ENCODE measurements around the gene CYSLTR2. TPM values are rescaled to one million over a fixed set of nuclear protein-coding genes. Genes with fewer than 3 reads are reported as not detected.

Gene CYSLTR2
- total RNA-seq, 2 experiments from 2014 or later: 2.4 to 2.7 TPM

- intact Hi-C loops (cut with DNase I, micrococcal nuclease): no loop called here
- Mint-ChIP-seq H3K27ac (no peak overlapping the region), H3K9me3 (no peaks in the 10 kb centered on the region), H3K27me3 (no peaks in the 10 kb centered on the region), H3K36me3 (ENCODE audit: low read depth) (no peaks in the 10 kb centered on the region), H3K4me1 (ENCODE audit: low read depth) (no peaks in the 10 kb centered on the region), H3K4me3 (no peak overlapping the region)
- Histone ChIP-seq H3K9me3 (ENCODE audit: control insufficient read depth in 1 of 2, insufficient read depth in 1 of 2, low read length in 2 of 2) (no peaks in the 10 kb centered on the region), H3K27ac (ENCODE audit: low read depth in 1 of 2, low read length in 2 of 2) (no peak overlapping the region), H3K27me3 (ENCODE audit: control insufficient read depth in 1 of 2, insufficient read depth in 2 of 2, low read length in 2 of 2) (no peaks in the 10 kb centered on the region), H3K36me3 (ENCODE audit: insufficient read depth, low read length) (no peaks in the 10 kb centered on the region), H3K4me1 (ENCODE audit: insufficient read depth, low read length) (no peaks in the 10 kb centered on the region), H3K4me3 (ENCODE audit: low read length) (no peak overlapping the region)
- TF ChIP-seq, protein P1, sequence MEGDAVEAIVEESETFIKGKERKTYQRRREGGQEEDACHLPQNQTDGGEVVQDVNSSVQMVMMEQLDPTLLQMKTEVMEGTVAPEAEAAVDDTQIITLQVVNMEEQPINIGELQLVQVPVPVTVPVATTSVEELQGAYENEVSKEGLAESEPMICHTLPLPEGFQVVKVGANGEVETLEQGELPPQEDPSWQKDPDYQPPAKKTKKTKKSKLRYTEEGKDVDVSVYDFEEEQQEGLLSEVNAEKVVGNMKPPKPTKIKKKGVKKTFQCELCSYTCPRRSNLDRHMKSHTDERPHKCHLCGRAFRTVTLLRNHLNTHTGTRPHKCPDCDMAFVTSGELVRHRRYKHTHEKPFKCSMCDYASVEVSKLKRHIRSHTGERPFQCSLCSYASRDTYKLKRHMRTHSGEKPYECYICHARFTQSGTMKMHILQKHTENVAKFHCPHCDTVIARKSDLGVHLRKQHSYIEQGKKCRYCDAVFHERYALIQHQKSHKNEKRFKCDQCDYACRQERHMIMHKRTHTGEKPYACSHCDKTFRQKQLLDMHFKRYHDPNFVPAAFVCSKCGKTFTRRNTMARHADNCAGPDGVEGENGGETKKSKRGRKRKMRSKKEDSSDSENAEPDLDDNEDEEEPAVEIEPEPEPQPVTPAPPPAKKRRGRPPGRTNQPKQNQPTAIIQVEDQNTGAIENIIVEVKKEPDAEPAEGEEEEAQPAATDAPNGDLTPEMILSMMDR (IDR thresholded peaks at IDR 0.05): no peak
- DNase-seq: no peak
- ChIA-PET POLR2A (no interaction called here), CTCF (no interaction called here)
- ATAC-seq (ENCODE audit: poor library complexity): no peak
Observed at GRCh38 chr13:48739386-48739964, 85.7 kb downstream of the CYSLTR2 start.

DNA sequence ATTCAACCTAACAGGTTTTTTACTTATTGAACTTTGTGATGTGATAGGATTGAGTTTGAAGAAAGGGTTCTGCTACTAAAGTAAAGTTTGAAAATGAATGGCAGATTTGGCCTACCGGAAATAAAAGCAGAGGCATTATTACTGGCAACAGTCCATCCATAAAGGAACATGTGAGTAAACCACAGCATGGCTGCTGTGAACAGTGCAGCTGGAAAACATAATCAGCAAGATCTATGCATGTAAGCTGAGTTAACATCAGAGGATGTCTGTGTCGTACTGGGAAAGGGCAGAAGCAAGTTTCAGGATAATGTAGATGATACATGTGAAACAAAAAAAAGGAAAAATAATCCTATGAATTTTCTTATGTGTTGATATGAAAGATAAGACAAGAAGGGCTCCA, 87.6 kb downstream of the CYSLTR2 start:
- H3K27ac Mint-ChIP-seq: no peak overlapping the region
- H3K4me1 ChIP-seq (ENCODE audit: insufficient read depth, low read length): no peaks in the 10 kb centered on the region
- ChIA-PET CTCF (no interaction called here), POLR2A (no interaction called here)
- no peaks in the 10 kb centered on the region for H3K36me3 Mint-ChIP-seq (ENCODE audit: low read depth)
- intact Hi-C loops (cut with DNase I, micrococcal nuclease): no loop called here
- H3K27me3 ChIP-seq (ENCODE audit: control insufficient read depth in 1 of 2, insufficient read depth in 2 of 2, low read length in 2 of 2): no peaks in the 10 kb centered on the region
- H3K36me3 ChIP-seq (ENCODE audit: insufficient read depth, low read length): no peaks in the 10 kb centered on the region
- no peaks in the 10 kb centered on the region for H3K9me3 Mint-ChIP-seq
- H3K4me3 Mint-ChIP-seq: no peak overlapping the region
- DNase-seq (no peak), ATAC-seq (ENCODE audit: poor library complexity) (no peak)
- no peaks in the 10 kb centered on the region for H3K9me3 ChIP-seq (ENCODE audit: control insufficient read depth in 1 of 2, insufficient read depth in 1 of 2, low read length in 2 of 2)
- H3K4me3 ChIP-seq (ENCODE audit: low read length): no peak overlapping the region
- H3K4me1 Mint-ChIP-seq (ENCODE audit: low read depth): no peaks in the 10 kb centered on the region
- H3K27ac ChIP-seq (ENCODE audit: low read depth in 1 of 2, low read length in 2 of 2): no peak overlapping the region
- H3K27me3 Mint-ChIP-seq: no peaks in the 10 kb centered on the region
- TF ChIP-seq, protein P1 (IDR thresholded peaks at IDR 0.05): no peak

DNA sequence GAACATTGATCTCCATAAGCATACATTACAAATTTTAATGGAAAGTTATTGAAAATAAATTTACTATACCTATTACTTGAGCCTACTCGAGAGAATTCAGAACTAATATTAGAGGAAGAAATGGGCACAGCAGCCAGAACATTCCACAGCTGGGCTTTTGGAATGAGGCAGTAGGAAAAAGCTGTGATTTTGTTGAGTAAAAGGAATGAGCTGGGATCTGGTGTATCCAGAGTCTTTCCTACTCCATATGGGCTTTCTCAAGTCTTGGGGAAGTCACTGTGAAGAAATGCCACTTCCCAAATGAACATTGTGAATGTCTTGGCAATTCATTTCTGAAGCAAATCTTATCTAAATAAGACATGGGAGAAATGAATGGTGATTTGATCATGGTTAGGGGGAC, 93.1 kb downstream of the CYSLTR2 start:
- ChIA-PET CTCF (no interaction called here), POLR2A (no interaction called here)
- H3K27ac Mint-ChIP-seq: no peak overlapping the region
- DNase-seq: no peak
- H3K9me3 Mint-ChIP-seq: no peaks in the 10 kb centered on the region
- Histone ChIP-seq H3K4me3 (ENCODE audit: low read length) (no peak overlapping the region), H3K9me3 (ENCODE audit: control insufficient read depth in 1 of 2, insufficient read depth in 1 of 2, low read length in 2 of 2) (no peaks in the 10 kb centered on the region), H3K27ac (ENCODE audit: low read depth in 1 of 2, low read length in 2 of 2) (no peak overlapping the region), H3K27me3 (ENCODE audit: control insufficient read depth in 1 of 2, insufficient read depth in 2 of 2, low read length in 2 of 2) (no peaks in the 10 kb centered on the region), H3K4me1 (ENCODE audit: insufficient read depth, low read length) (peaks cover 7% of the 10 kb centered on the region), H3K36me3 (ENCODE audit: insufficient read depth, low read length) (no peaks in the 10 kb centered on the region)
- TF ChIP-seq, protein P1 (IDR thresholded peaks at IDR 0.05): no peak
- no peaks in the 10 kb centered on the region for H3K36me3 Mint-ChIP-seq (ENCODE audit: low read depth)
- H3K27me3 Mint-ChIP-seq: no peaks in the 10 kb centered on the region
- ATAC-seq (ENCODE audit: poor library complexity): no peak
- peaks cover 8% of the 10 kb centered on the region for H3K4me1 Mint-ChIP-seq (ENCODE audit: low read depth)
- intact Hi-C loops (cut with DNase I, micrococcal nuclease): no loop called here
- H3K4me3 Mint-ChIP-seq: no peak overlapping the region
